CD4-positive, alpha-beta T cell treated with Interleukin-15 for 4 hours (primary cell): ENCODE results near the gene NAA80.
"Not testable (repeated sequence)": the region's sequence is repeated elsewhere in the genome, so short reads cannot be mapped to it uniquely, and the experiment has no call there.

Source experiments
- DNase-seq: peaks from one replicate; pipeline ENCODE4 v3.0.0-alpha.2; 2020; ENCODE audit warnings: low spot score

The NAA80 gene

GRCh38 chr3:50314342-50314741 is 15.1 kb upstream of the NAA80 start:
- DNase-seq: no peak

- DNase-seq: not testable (repeated sequence)
These were observed 12.8 kb upstream of the NAA80 start for GRCh38 chr3:50312041-50312440.

GRCh38 chr3:50304601-50305000 is 5.4 kb upstream of the NAA80 start:
- DNase-seq: no peak

GRCh38 chr3:50303013-50303815 is 4.0 kb upstream of the NAA80 start, which contains the start of gene HYAL1:
TSS of gene HYAL1 (minus strand) at chr3:50303574. CDS start at chr3:50302956, 618 bp downstream.
- no peak for DNase-seq

GRCh38 chr3:50302095-50303012 is 3.1 kb upstream of the NAA80 start:
- no peak for DNase-seq

GRCh38 chr3:50300681-50301254 is 1.6 kb upstream of the NAA80 start:
- no peak for DNase-seq

- no peak for DNase-seq
These were observed 900 bp upstream of the NAA80 start for GRCh38 chr3:50299929-50300680.

GRCh38 chr3:50299638-50299928 is 378 bp upstream of the NAA80 start:
- DNase-seq: no peak

- DNase-seq: no peak
These were observed 1.1 kb downstream of the NAA80 start for GRCh38 chr3:50297896-50298725.

GRCh38 chr3:50297384-50297775 is 1.8 kb downstream of the NAA80 start:
- DNase-seq: no peak

- DNase-seq: no peak
These were observed 2.4 kb downstream of the NAA80 start for GRCh38 chr3:50296721-50297383.

- DNase-seq: no peak
These were observed 3.4 kb downstream of the NAA80 start for GRCh38 chr3:50295553-50296431.

GRCh38 chr3:50294492-50295403 is 4.5 kb downstream of the NAA80 start:
- DNase-seq: no peak

- no peak for DNase-seq
These were observed 5.1 kb downstream of the NAA80 start for GRCh38 chr3:50294089-50294488.

- no peak for DNase-seq
These were observed 6.0 kb downstream of the NAA80 start for GRCh38 chr3:50293079-50293801.

- DNase-seq: peak; percentile 97
These were observed 6.8 kb downstream of the NAA80 start, which contains the start of gene IFRD2 for GRCh38 chr3:50292159-50293078. TSS of gene IFRD2 (minus strand) at chr3:50292429. CDS start at chr3:50292274, 155 bp downstream.
